Astrocyte (in vitro differentiated cells and primary cell): ENCODE measurements around the gene GRK5.

Experiments used
- CTCF ChIP-seq: IDR thresholded peaks from 2 replicates; pipeline ENCODE4 v1.5.1; 2011; ENCODE audit warnings: low read depth, mild to moderate bottlenecking, inconsistent platforms, low read length, moderate library complexity; ENCODE audit not compliant: insufficient read depth
- EZH2 ChIP-seq: IDR thresholded peaks from 2 replicates; pipeline ENCODE4 v1.6.1; 2012; ENCODE audit warnings: mild to moderate bottlenecking, low read length, inconsistent platforms; ENCODE audit not compliant: insufficient read depth

- TF ChIP-seq EZH2 (no peak), CTCF (no peak)
Observed at GRCh38 chr10:119348516-119349240, 141.3 kb downstream of the GRK5 start.
